Measurements from ENCODE around the gene LCK.

Gene LCK

GRCh38 chr1:32309960-32310359 is 58.9 kb downstream of the LCK start:
- no peak overlapping the region for H3K27ac ChIP-seq (ENCODE audit: low read length)
- peaks cover 3 to 8% of the 10 kb centered on the region in 2 donors for H3K36me3 ChIP-seq (ENCODE audit: control insufficient read depth in 1 of 2, insufficient read depth in 2 of 2, low read length in 2 of 2)
- no peaks in the 10 kb centered on the region for H3K27me3 ChIP-seq (ENCODE audit: low read depth, low read length)
- no peaks in the 10 kb centered on the region for H3K9me3 ChIP-seq (ENCODE audit: control insufficient read depth in 1 of 2, low read length in 2 of 2)
- H3K4me3 ChIP-seq (ENCODE audit: low read depth in 1 of 2, low read length in 2 of 2), result no peak overlapping the region
- no peaks in the 10 kb centered on the region for H3K4me1 ChIP-seq (ENCODE audit: control insufficient read depth in 1 of 2, insufficient read depth in 2 of 2, low read length in 2 of 2)

- Histone ChIP-seq H3K27me3 (ENCODE audit: low read depth, low read length) (no peaks in the 10 kb centered on the region), H3K36me3 (ENCODE audit: control insufficient read depth in 1 of 2, insufficient read depth in 2 of 2, low read length in 2 of 2) (peaks cover 3 to 4% of the 10 kb centered on the region in 2 donors), H3K9me3 (ENCODE audit: control insufficient read depth in 1 of 2, low read length in 2 of 2) (no peaks in the 10 kb centered on the region), H3K4me1 (ENCODE audit: control insufficient read depth in 1 of 2, insufficient read depth in 2 of 2, low read length in 2 of 2) (no peaks in the 10 kb centered on the region), H3K27ac (ENCODE audit: low read length) (no peak overlapping the region), H3K4me3 (ENCODE audit: low read depth in 1 of 2, low read length in 2 of 2) (no peak overlapping the region)
These were observed 60.8 kb downstream of the LCK start for GRCh38 chr1:32311709-32312393.

- no peak overlapping the region for H3K4me3 ChIP-seq (ENCODE audit: low read depth in 1 of 2, low read length in 2 of 2)
- H3K36me3 ChIP-seq (ENCODE audit: control insufficient read depth in 1 of 2, insufficient read depth in 2 of 2, low read length in 2 of 2), result peaks cover 10 to 31% of the 10 kb centered on the region in 2 donors
- no peaks in the 10 kb centered on the region for H3K4me1 ChIP-seq (ENCODE audit: control insufficient read depth in 1 of 2, insufficient read depth in 2 of 2, low read length in 2 of 2)
- H3K27me3 ChIP-seq (ENCODE audit: low read depth, low read length), result no peaks in the 10 kb centered on the region
- H3K9me3 ChIP-seq (ENCODE audit: control insufficient read depth in 1 of 2, low read length in 2 of 2), result no peaks in the 10 kb centered on the region
- no peak overlapping the region for H3K27ac ChIP-seq (ENCODE audit: low read length)
These were observed 65.8 kb downstream of the LCK start for GRCh38 chr1:32316903-32317277.

GRCh38 chr1:32318127-32318869 is 67.2 kb downstream of the LCK start:
- Histone ChIP-seq H3K27ac (ENCODE audit: low read length) (no peak overlapping the region), H3K36me3 (ENCODE audit: control insufficient read depth in 1 of 2, insufficient read depth in 2 of 2, low read length in 2 of 2) (peaks cover 10 to 37% of the 10 kb centered on the region in 2 donors), H3K4me3 (ENCODE audit: low read depth in 1 of 2, low read length in 2 of 2) (no peak overlapping the region), H3K9me3 (ENCODE audit: control insufficient read depth in 1 of 2, low read length in 2 of 2) (no peaks in the 10 kb centered on the region), H3K27me3 (ENCODE audit: low read depth, low read length) (no peaks in the 10 kb centered on the region), H3K4me1 (ENCODE audit: control insufficient read depth in 1 of 2, insufficient read depth in 2 of 2, low read length in 2 of 2) (no peaks in the 10 kb centered on the region)

GRCh38 chr1:32321712-32322291 is 70.7 kb downstream of the LCK start:
- Histone ChIP-seq H3K27me3 (ENCODE audit: low read depth, low read length) (no peaks in the 10 kb centered on the region), H3K4me1 (ENCODE audit: control insufficient read depth in 1 of 2, insufficient read depth in 2 of 2, low read length in 2 of 2) (no peaks in the 10 kb centered on the region), H3K9me3 (ENCODE audit: control insufficient read depth in 1 of 2, low read length in 2 of 2) (no peaks in the 10 kb centered on the region), H3K27ac (ENCODE audit: low read length) (peak overlapping the region; percentile 70), H3K36me3 (ENCODE audit: control insufficient read depth in 1 of 2, insufficient read depth in 2 of 2, low read length in 2 of 2) (peaks cover 9 to 50% of the 10 kb centered on the region in 2 donors), H3K4me3 (ENCODE audit: low read depth in 1 of 2, low read length in 2 of 2) (no peak overlapping the region)

- H3K27me3 ChIP-seq (ENCODE audit: low read depth, low read length), result no peaks in the 10 kb centered on the region
- H3K36me3 ChIP-seq (ENCODE audit: control insufficient read depth in 1 of 2, insufficient read depth in 2 of 2, low read length in 2 of 2), result peaks cover 46 to 72% of the 10 kb centered on the region in 2 donors
- H3K9me3 ChIP-seq (ENCODE audit: control insufficient read depth in 1 of 2, low read length in 2 of 2), result no peaks in the 10 kb centered on the region
- no peaks in the 10 kb centered on the region for H3K4me1 ChIP-seq (ENCODE audit: control insufficient read depth in 1 of 2, insufficient read depth in 2 of 2, low read length in 2 of 2)
- no peak overlapping the region for H3K27ac ChIP-seq (ENCODE audit: low read length)
- no peak overlapping the region for H3K4me3 ChIP-seq (ENCODE audit: low read depth in 1 of 2, low read length in 2 of 2)
These were observed 76.1 kb downstream of the LCK start for GRCh38 chr1:32327204-32327603.

GRCh38 chr1:32329931-32330466 is 78.9 kb downstream of the LCK start:
- Histone ChIP-seq H3K27ac (ENCODE audit: low read length) (no peak overlapping the region), H3K4me1 (ENCODE audit: control insufficient read depth in 1 of 2, insufficient read depth in 2 of 2, low read length in 2 of 2) (peaks cover 0 to 6% of the 10 kb centered on the region in 2 donors), H3K36me3 (ENCODE audit: control insufficient read depth in 1 of 2, insufficient read depth in 2 of 2, low read length in 2 of 2) (peaks cover 52 to 64% of the 10 kb centered on the region in 2 donors), H3K9me3 (ENCODE audit: control insufficient read depth in 1 of 2, low read length in 2 of 2) (no peaks in the 10 kb centered on the region), H3K27me3 (ENCODE audit: low read depth, low read length) (no peaks in the 10 kb centered on the region), H3K4me3 (ENCODE audit: low read depth in 1 of 2, low read length in 2 of 2) (no peak overlapping the region)

GRCh38 chr1:32330558-32331151 is 79.6 kb downstream of the LCK start:
- Histone ChIP-seq H3K36me3 (ENCODE audit: control insufficient read depth in 1 of 2, insufficient read depth in 2 of 2, low read length in 2 of 2) (peaks cover 52 to 58% of the 10 kb centered on the region in 2 donors), H3K27ac (ENCODE audit: low read length) (no peak overlapping the region), H3K27me3 (ENCODE audit: low read depth, low read length) (no peaks in the 10 kb centered on the region), H3K4me1 (ENCODE audit: control insufficient read depth in 1 of 2, insufficient read depth in 2 of 2, low read length in 2 of 2) (peaks cover 0 to 9% of the 10 kb centered on the region in 2 donors), H3K4me3 (ENCODE audit: low read depth in 1 of 2, low read length in 2 of 2) (no peak overlapping the region), H3K9me3 (ENCODE audit: control insufficient read depth in 1 of 2, low read length in 2 of 2) (no peaks in the 10 kb centered on the region)

- Histone ChIP-seq H3K36me3 (ENCODE audit: control insufficient read depth in 1 of 2, insufficient read depth in 2 of 2, low read length in 2 of 2) (peaks cover 52 to 58% of the 10 kb centered on the region in 2 donors), H3K27ac (ENCODE audit: low read length) (no peak overlapping the region)
These were observed 80.5 kb downstream of the LCK start for GRCh38 chr1:32331549-32331948.

GRCh38 chr1:32332290-32333079 is 81.4 kb downstream of the LCK start:
- H3K9me3 ChIP-seq (ENCODE audit: control insufficient read depth in 1 of 2, low read length in 2 of 2), result no peaks in the 10 kb centered on the region
- H3K4me1 ChIP-seq (ENCODE audit: control insufficient read depth in 1 of 2, insufficient read depth in 2 of 2, low read length in 2 of 2), result peaks cover 4 to 23% of the 10 kb centered on the region in 2 donors
- H3K27ac ChIP-seq (ENCODE audit: low read length), result no peak overlapping the region
- H3K36me3 ChIP-seq (ENCODE audit: control insufficient read depth in 1 of 2, insufficient read depth in 2 of 2, low read length in 2 of 2), result peaks cover 44 to 49% of the 10 kb centered on the region in 2 donors
- no peaks in the 10 kb centered on the region for H3K27me3 ChIP-seq (ENCODE audit: low read depth, low read length)
- no peak overlapping the region for H3K4me3 ChIP-seq (ENCODE audit: low read depth in 1 of 2, low read length in 2 of 2)

More at GRCh38 chr1:32331549-32331948, 80.5 kb downstream of the LCK start:
- no peaks in the 10 kb centered on the region for H3K27me3 ChIP-seq (ENCODE audit: low read depth, low read length)
- no peak overlapping the region for H3K4me3 ChIP-seq (ENCODE audit: low read depth in 1 of 2, low read length in 2 of 2)
- H3K4me1 ChIP-seq (ENCODE audit: control insufficient read depth in 1 of 2, insufficient read depth in 2 of 2, low read length in 2 of 2), result peaks cover 0 to 14% of the 10 kb centered on the region in 2 donors
- no peaks in the 10 kb centered on the region for H3K9me3 ChIP-seq (ENCODE audit: control insufficient read depth in 1 of 2, low read length in 2 of 2)
